Measurements from ENCODE around the gene ZNF322.

- TF ChIP-seq CTCF (IDR thresholded peaks at IDR 0.05) = no peak
- TF ChIP-seq POLR2A (IDR thresholded peaks at IDR 0.05) = no peak
- no peak for TF ChIP-seq POLR2AphosphoS5 (IDR thresholded peaks at IDR 0.05)
These were observed 45.6 kb downstream of the ZNF322 start for GRCh38 chr6:26613689-26614683.
